Adipocyte (in vitro differentiated cells): ENCODE data around the gene PPM1K.
"Not testable (repeated sequence)": the region's sequence is repeated elsewhere in the genome, so short reads cannot be mapped to it uniquely, and the experiment has no call there.

ENCODE experiments used
- DNase-seq: peaks from one replicate; pipeline ENCODE4 v3.0.0-alpha.2; 2015; ENCODE audit warnings: low read depth
- H3K27me3 ChIP-seq: replicated peaks from 2 replicates; pipeline ENCODE4 v1.7.0; 2013; ENCODE audit warnings: mild to moderate bottlenecking, low read length, moderate library complexity; ENCODE audit not compliant: control insufficient read depth, insufficient read depth
- H3K36me3 ChIP-seq: 2 replicates; pipeline ENCODE4 v1.7.0; 2013; ENCODE audit warnings: low read length, mild to moderate bottlenecking, moderate library complexity; ENCODE audit not compliant: control insufficient read depth, insufficient read depth, severe bottlenecking
- H3K4me1 ChIP-seq: 2 replicates; pipeline ENCODE4 v1.7.0; 2013; ENCODE audit warnings: mild to moderate bottlenecking, low read length, moderate library complexity; ENCODE audit not compliant: control insufficient read depth, insufficient read depth
- H3K4me3 ChIP-seq: 2 replicates; pipeline ENCODE4 v1.7.0; 2013; ENCODE audit warnings: mild to moderate bottlenecking, low read length, moderate library complexity
- H3K9ac ChIP-seq: 2 replicates; pipeline ENCODE4 v1.7.0; 2013; ENCODE audit warnings: mild to moderate bottlenecking, low read length, moderate library complexity
- H3K9me3 ChIP-seq: 2 replicates; pipeline ENCODE4 v1.7.0; 2013; ENCODE audit warnings: mild to moderate bottlenecking, low read length, moderate library complexity; ENCODE audit not compliant: control insufficient read depth

PPM1K gene

DNA sequence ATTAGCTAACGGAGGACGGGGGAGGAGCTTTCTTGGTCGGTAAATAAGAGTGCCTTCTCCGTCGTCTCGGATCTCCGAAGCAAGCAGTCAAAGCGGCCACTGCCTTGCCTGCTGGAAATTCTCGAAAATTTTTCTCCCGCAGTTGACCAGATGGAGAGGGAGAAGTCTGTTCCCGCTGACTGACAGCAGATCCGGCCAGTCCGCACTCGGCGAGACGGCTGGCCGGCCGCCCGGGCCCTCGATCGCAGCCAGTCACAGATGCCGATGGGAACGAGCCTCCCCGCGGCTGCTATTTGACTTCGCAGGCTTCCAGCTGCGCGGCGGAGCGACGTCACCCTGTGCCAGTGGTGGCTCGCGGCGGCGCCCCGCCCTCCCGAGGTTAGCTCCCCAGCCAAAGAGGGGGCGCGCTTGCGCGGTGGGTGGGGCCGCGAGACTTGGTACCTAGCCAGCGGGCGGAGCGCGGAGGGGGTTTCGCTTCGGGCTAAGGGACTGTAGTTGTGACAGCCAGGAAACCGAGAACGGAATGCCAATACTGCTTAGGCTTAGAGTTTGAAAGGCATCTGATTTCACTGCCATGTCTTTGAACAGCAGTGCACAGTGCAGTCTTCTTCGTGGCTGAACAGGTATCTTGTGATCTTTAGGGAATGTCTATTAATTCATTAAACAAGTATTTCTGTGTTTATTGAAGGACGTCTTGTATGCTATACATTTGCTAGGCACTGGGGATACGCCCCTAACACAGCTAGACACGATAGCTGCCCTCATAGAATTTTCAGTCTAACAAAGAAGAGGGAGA is at the start of gene PPM1K:
Gene PPM1K (minus strand): TSS at position 123 of the 796 bp plus-strand sequence. CDS start 5,978 bp downstream, outside the sequence.
- Histone ChIP-seq H3K4me3 (peak within 1 kb of the TSS; percentile 97), H3K36me3 (no peaks in the 10 kb centered on the region), H3K4me1 (peaks cover 23% of the 10 kb centered on the region), H3K9ac (peak within 1 kb of the TSS; percentile 94), H3K9me3 (no peaks in the 10 kb centered on the region), H3K27me3 (no peaks in the 10 kb centered on the region)
- peak; percentile 99 for DNase-seq

DNA sequence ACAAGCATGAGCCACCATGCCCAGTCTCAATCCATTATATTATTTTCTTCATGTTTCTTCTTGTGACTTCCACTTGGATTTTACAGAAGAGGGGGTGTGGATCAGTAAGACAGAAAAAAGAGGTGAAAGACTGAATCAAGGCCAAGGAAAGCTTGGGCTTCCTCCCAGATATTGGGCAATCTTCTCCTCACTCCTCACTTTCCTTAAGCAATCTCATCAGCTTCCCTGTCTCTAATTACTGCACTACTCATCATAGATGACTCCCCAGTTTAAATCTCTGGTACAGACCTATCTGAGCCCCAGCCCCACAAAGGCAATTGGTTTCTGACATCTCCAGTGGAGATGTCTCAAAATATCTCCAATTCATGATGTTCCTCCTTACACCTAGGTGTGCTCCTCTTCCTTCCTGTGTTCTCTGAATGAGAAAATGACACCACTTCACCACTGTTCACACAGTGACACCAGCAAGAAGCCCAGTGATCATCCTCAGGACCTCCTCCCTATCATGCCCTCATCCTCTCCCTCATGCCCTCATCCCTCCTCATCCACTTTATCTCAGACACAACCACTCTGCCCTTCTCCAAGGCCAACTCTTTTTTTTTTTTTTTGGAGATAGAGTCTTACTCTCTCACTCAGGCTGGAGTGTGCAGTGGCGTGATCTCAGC is 49.5 kb upstream of the PPM1K start:
- H3K4me1 ChIP-seq: peaks cover 17% of the 10 kb centered on the region
- H3K4me3 ChIP-seq: no peak overlapping the region
- no peaks in the 10 kb centered on the region for H3K9me3 ChIP-seq
- H3K9ac ChIP-seq: no peak overlapping the region
- DNase-seq: peak; percentile 72
- no peaks in the 10 kb centered on the region for H3K36me3 ChIP-seq
- no peaks in the 10 kb centered on the region for H3K27me3 ChIP-seq

DNA sequence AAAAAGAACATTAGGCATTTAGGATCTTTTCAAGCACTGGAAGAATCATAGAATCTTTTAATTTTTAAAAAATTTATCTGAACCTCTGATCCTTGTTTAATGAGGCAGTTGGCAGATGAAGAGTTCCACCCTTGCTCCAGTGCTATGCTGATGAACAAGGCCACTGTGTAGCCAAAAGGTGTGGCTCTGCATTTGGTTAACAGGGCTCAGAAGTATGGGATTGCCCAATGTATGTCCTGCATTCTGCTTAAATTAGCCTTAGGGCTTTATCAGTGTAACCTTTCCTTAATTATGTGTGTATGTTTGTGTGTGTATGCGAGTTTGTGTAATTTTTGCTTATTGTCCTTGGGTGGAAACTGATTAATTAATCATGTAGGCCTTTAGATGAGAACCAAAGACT is 43.3 kb upstream of the PPM1K start:
- no peaks in the 10 kb centered on the region for H3K4me1 ChIP-seq
- H3K9me3 ChIP-seq: no peaks in the 10 kb centered on the region
- no peak overlapping the region for H3K4me3 ChIP-seq
- H3K9ac ChIP-seq: no peak overlapping the region
- no peaks in the 10 kb centered on the region for H3K36me3 ChIP-seq
- no peak for DNase-seq
- H3K27me3 ChIP-seq: no peaks in the 10 kb centered on the region

DNA sequence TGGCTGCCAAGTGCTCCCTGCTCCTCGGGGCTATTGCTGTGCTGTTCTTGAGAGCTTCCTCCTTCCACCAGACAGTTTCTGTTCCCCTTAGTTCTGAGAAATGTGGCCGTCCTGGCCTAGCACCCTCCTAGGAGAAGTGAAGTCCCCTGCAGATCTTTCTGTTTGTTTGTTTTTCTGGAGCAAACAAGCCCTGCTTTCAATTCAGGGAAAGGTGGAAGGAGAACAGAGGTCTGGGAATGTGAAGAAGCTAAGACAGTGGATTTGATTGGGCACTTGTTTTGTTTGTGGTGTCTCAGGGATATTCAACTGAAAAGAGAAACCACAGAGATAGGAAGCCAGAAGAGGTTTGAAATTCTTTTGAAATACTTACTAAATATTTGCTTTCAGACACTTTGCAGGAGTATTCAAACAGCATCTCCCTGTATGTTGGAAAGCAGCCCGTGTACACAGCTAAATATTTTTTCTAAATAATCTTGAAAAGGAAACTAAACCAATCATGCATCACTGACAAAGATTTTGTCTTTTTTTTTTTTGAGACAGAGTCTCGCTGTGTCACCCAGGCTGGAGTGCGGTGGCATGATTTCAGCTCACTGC is 36.5 kb upstream of the PPM1K start:
- H3K9me3 ChIP-seq: no peaks in the 10 kb centered on the region
- DNase-seq: peak; percentile 31
- no peaks in the 10 kb centered on the region for H3K27me3 ChIP-seq
- no peaks in the 10 kb centered on the region for H3K36me3 ChIP-seq
- no peak overlapping the region for H3K9ac ChIP-seq
- H3K4me1 ChIP-seq: peaks cover 4% of the 10 kb centered on the region
- H3K4me3 ChIP-seq: no peak overlapping the region

DNA sequence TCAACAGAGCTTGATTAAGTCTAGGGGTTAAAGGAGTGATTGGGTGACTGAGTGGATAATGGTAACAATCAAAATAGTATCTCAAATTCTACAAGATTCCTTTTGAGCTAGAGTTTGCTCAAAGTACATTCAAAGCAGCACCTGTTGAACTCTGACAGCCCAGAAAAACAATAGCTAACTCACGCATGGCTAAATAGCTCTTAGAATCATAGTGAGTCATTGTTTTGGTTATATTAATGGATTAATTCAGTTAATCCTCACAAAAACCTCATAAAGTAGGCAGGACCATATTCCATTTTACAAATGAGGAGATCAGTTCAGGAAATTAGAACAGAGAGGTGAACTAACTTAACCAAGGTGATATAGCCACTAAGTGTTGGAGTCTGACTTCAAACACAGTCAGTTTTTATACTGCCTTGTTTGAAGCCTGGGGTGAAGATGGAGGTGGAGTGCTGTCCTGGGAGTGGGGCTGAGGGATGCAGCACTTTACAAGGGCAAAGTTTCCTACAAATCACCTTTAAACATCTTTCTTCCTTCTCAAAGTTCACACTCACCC is 35.9 kb upstream of the PPM1K start:
- peaks cover 4% of the 10 kb centered on the region for H3K4me1 ChIP-seq
- no peaks in the 10 kb centered on the region for H3K27me3 ChIP-seq
- no peaks in the 10 kb centered on the region for H3K36me3 ChIP-seq
- no peaks in the 10 kb centered on the region for H3K9me3 ChIP-seq
- no peak overlapping the region for H3K9ac ChIP-seq
- DNase-seq: no peak
- H3K4me3 ChIP-seq: no peak overlapping the region

DNA sequence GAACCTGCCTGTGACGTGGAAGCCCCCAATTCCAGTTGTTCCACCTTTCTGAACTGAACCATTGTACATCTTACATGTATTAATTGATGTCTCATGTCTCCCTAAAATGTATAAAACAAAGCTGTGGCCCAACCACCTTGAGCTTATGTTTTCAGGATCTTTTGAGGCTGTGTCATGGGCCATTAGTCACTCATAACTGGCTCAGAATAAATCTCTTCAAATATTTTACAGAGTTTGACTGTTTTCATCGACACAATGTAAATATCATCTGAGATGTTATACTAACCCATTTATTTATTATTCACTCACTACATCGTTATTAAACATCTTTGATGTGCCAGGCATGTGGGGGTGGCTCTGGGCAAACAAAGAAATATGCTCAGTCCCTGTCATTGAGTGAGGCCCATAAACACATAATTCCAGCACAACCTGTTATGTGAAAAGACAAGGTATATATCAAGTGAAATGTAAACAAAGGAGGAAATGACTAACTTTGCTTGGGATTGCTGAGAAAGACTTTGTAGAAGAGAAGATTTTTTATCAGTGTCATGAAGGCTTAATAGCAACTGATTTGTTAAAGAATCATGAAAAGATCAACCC is 34.5 kb upstream of the PPM1K start:
- H3K4me1 ChIP-seq: peaks cover 4% of the 10 kb centered on the region
- no peaks in the 10 kb centered on the region for H3K27me3 ChIP-seq

DNA sequence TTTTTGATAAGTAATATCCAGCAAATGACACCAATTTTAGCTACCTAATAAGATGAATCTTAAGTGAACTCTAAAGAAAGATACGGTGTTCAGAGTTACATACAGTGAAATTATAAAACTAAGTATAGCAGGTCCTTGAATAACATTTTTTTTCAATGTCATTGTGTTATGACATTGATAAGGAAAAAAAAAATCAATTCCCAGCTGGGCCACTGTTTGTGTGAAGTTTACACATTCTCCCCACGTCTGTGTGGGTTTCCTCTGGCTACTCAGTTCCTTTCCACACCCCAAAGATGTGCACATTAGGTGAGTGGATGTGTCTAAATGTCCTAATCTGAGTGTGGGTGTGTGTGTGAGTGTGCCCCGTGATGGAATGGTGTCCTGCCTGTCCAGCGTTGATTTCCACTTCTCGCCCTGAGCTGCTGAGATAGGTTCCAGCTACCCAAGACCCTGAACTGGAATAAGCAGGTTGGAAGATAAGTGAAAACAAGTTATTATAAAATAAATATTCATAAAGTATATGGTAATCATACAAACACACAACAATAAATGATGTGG is 31.2 kb upstream of the PPM1K start:
- H3K4me3 ChIP-seq: no peak overlapping the region
- no peak overlapping the region for H3K9ac ChIP-seq
- no peaks in the 10 kb centered on the region for H3K36me3 ChIP-seq
- peaks cover 9% of the 10 kb centered on the region for H3K9me3 ChIP-seq
- H3K27me3 ChIP-seq: no peaks in the 10 kb centered on the region
- peaks cover under 1% of the 10 kb centered on the region for H3K4me1 ChIP-seq
- no peak for DNase-seq

More for the DNA sequence above, 34.5 kb upstream of the PPM1K start:
- H3K4me3 ChIP-seq: no peak overlapping the region
- H3K9ac ChIP-seq: no peak overlapping the region
- H3K36me3 ChIP-seq: no peaks in the 10 kb centered on the region
- no peaks in the 10 kb centered on the region for H3K9me3 ChIP-seq
- DNase-seq: no peak

DNA sequence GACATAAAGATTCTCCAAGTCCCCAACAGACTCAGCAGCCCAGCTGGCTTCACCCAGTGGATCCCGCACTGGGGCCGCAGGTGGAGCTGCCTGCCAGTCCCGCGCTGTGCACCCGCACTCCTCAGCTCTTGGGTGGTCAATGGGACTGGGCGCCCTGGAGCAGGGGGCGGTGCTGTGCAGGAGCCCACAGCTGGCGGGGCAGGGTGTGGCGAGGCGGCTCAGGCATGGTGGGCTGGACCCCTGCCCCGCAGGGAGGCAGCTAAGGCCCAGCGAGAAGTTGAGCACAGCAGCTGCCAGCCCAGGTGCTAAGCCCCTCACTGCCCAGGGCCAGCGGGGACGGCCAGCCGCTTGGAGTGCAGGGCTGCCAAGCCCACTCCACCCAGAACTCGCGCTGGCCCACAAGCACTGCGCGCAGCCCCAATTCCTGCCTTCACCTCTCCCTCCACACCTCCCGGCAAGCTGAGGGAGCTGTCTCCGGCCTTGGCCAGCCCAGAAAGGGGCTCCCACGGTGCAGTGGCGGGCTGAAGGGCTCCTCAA is 28.8 kb upstream of the PPM1K start:
- H3K36me3 ChIP-seq, H3K27me3 ChIP-seq, DNase-seq, H3K4me1 ChIP-seq, H3K9me3 ChIP-seq, H3K4me3 ChIP-seq, H3K9ac ChIP-seq: not testable (repeated sequence)

DNA sequence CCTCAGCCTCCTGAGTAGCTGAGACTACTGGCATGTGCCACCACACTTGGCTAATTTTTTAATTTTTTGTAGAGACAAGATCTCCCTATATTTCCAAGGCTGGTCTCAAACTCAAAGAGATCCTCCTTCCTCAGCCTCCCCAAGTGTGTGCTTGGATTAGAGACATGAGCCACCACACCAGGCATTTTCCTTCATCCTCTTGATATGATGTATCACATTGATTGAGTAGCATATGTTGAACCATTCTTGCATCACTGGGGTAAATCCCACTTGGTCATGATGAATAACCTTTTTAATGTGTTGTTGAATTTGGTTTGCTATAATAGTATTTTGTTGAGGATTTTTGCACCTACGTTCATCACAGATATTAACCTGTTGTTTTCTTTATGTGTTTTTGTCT is 24.2 kb upstream of the PPM1K start:
- Histone ChIP-seq H3K4me1 (no peaks in the 10 kb centered on the region), H3K36me3 (no peaks in the 10 kb centered on the region), H3K9ac (no peak overlapping the region), H3K4me3 (no peak overlapping the region), H3K27me3 (no peaks in the 10 kb centered on the region), H3K9me3 (peaks cover 9% of the 10 kb centered on the region)
- no peak for DNase-seq

DNA sequence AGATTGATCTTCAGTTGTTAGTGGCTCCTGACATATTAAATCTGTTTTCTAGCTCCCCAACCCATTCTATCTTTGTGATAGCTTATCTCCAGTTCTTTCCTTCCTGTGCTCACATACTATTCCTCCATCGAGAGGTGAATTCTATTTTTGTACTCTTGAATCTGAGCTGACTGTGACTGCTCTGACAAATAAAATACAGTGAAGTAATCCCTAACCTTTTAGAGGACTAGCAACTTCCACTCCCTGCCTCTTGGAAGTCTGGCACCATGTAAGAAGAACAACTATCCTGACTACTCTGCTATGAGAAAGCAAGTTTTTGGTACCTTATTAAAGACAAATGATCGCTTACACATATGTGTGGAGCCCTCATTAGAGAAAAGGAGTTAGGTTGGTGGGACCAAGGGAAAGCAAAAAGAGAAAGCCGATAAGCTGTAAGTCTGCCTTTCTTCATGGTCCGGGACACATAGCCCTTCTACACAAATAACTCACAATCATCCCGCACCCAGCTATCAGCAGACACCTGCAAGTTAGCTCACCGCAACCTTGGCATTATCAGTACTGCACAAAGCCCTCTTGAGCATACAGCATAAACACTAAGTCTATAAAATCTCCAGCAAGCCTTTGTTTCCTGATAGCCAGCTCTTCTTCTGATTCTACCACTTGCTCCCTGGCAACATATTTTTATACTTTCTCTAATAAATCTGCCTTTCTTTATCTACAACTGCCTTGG is 13.5 kb upstream of the PPM1K start:
- Histone ChIP-seq H3K9me3 (no peaks in the 10 kb centered on the region), H3K9ac (no peak overlapping the region), H3K4me3 (no peak overlapping the region), H3K27me3 (no peaks in the 10 kb centered on the region), H3K4me1 (no peaks in the 10 kb centered on the region), H3K36me3 (no peaks in the 10 kb centered on the region)
- no peak for DNase-seq
